Measurements from ENCODE around the gene GATAD2A. TPM values are rescaled to one million over a fixed set of nuclear protein-coding genes. Genes with fewer than 3 reads are reported as not detected.

GATAD2A gene
- total RNA-seq, 1 experiment from 2014 or later: 189 TPM

DNA sequence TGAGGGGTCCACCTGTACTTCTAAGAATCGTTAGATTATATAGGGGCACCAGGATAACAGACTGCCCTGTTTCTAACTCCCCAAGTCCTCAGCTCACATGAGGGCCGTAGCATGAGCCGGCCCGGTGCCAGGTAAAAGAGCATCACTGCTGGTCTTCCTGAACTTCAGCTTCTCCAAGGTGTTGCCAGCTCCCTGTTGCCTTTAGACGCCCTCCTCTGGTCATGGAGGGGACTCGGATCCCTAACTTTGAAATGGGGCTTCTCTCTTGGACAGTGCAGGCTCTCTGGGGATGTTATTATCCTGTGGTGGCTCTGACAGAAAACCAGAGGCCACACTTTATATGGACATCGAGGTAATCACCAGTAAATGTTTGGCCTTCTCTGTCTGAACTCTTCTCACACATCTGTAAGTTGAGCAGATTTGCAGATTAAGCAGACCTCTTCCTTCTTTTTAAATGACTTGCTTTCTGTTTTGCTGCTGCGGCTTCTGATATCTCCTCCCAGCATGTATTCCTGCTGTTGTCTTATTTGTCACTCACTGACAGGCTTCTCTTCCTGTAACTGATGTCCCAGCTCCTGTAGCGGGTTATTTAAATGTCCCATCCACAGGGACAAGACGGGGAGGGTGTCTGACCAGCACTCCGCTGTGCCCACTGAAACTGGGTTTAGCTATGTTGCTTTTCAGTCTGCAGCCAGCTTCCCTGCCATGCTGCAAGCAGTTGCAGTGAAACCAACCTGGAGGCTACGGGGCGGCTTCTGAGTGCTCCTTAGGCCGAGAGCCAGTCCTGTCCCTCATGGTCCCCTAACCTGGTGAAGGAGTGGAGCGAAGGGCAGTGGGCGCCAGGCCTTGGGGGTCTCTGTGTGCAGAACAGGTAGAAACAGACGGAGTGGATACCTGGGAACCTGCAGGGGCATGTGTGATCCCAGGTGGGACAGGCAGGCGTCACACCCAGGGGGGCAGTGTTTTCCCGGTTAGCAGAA, 70.7 kb downstream of the GATAD2A start:
- H3K4me3 Mint-ChIP-seq: peak overlapping the region; percentile 46 to 69

More for the DNA sequence above, 70.7 kb downstream of the GATAD2A start:
- H3K27ac ChIP-seq (ENCODE audit: insufficient read length, low read depth, low read length): no peak overlapping the region
- TF ChIP-seq, protein P1, sequence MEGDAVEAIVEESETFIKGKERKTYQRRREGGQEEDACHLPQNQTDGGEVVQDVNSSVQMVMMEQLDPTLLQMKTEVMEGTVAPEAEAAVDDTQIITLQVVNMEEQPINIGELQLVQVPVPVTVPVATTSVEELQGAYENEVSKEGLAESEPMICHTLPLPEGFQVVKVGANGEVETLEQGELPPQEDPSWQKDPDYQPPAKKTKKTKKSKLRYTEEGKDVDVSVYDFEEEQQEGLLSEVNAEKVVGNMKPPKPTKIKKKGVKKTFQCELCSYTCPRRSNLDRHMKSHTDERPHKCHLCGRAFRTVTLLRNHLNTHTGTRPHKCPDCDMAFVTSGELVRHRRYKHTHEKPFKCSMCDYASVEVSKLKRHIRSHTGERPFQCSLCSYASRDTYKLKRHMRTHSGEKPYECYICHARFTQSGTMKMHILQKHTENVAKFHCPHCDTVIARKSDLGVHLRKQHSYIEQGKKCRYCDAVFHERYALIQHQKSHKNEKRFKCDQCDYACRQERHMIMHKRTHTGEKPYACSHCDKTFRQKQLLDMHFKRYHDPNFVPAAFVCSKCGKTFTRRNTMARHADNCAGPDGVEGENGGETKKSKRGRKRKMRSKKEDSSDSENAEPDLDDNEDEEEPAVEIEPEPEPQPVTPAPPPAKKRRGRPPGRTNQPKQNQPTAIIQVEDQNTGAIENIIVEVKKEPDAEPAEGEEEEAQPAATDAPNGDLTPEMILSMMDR (conservative IDR thresholded peaks at IDR 0.05): peak; percentile 64
- Mint-ChIP-seq H3K9me3 (no peaks in the 10 kb centered on the region), H3K36me3 (ENCODE audit: insufficient read depth in 1 of 3, low read depth in 3 of 3) (peaks cover 3 to 44% (median 21%) of the 10 kb centered on the region in 3 experiments; a peak in 5 of 7 replicates), H3K27ac (peak overlapping the region; percentile 66 to 91 (median 90); a peak in 6 of 7 replicates), H3K4me1 (peaks cover 51 to 56% of the 10 kb centered on the region in 2 experiments), H3K27me3 (ENCODE audit: low read depth) (no peaks in the 10 kb centered on the region; the same call in 1 of the 2 replicates)
- DNase-seq: peak; percentile 58
- H3K18ac ChIP-seq (ENCODE audit: insufficient read length, low read depth, low read length): no peak overlapping the region
- H3K4me1 ChIP-seq (ENCODE audit: insufficient read depth, low read length): peaks cover 10% of the 10 kb centered on the region
- no peaks in the 10 kb centered on the region for H3K27me3 ChIP-seq (ENCODE audit: insufficient read depth, low read length)
- peak overlapping the region; percentile 52 for H3K4me2 ChIP-seq (ENCODE audit: insufficient read depth, insufficient read length, low read length)
- H2BK15ac ChIP-seq (ENCODE audit: low read depth, low read length): no peak overlapping the region
- H4K8ac ChIP-seq (replicated peaks; ENCODE audit: insufficient read length, low read depth, low read length): no peak overlapping the region
- 0 out of 2 replicates have a peak overlapping the region, but pooled peaks have one; percentile 6 for H3K14ac ChIP-seq (ENCODE audit: insufficient read depth, low read length)
- H2BK120ac ChIP-seq (ENCODE audit: low read depth, low read length, poor library complexity, severe bottlenecking): no peak overlapping the region
- no peak overlapping the region for H2BK5ac ChIP-seq (ENCODE audit: insufficient read length, low read length)
- no peak overlapping the region for H2BK20ac ChIP-seq (ENCODE audit: low read depth, low read length, poor library complexity, severe bottlenecking)
- no peak overlapping the region for H3K56ac ChIP-seq (ENCODE audit: insufficient read length, low read depth, low read length)
- no peaks in the 10 kb centered on the region for H3K23me2 ChIP-seq (ENCODE audit: insufficient read length, low read depth, low read length, poor library complexity, severe bottlenecking)
- H3T11ph ChIP-seq (ENCODE audit: low read length): no peak overlapping the region
- no peak overlapping the region for H2AK5ac ChIP-seq (ENCODE audit: insufficient read length, low read length)
- no peak overlapping the region for H2BK12ac ChIP-seq (ENCODE audit: insufficient read length, low read depth, low read length)
- peaks cover 30% of the 10 kb centered on the region; the same call in 1 of the 2 replicates for H3K79me2 ChIP-seq (ENCODE audit: insufficient read depth, low read length)
- H4K5ac ChIP-seq (ENCODE audit: insufficient read length, low read depth, low read length): no peak overlapping the region
- H2AFZ ChIP-seq (ENCODE audit: low read length): no peak overlapping the region
- H3K9ac ChIP-seq (ENCODE audit: extremely low read depth, insufficient read length, low read length): no peak overlapping the region
- peaks cover 11% of the 10 kb centered on the region for H3K79me1 ChIP-seq (ENCODE audit: insufficient read depth, low read depth, low read length, poor library complexity, severe bottlenecking)
- no peak overlapping the region for H3K4ac ChIP-seq (ENCODE audit: low read depth, low read length)
- H4K91ac ChIP-seq (ENCODE audit: insufficient read length, low read depth, low read length): no peak overlapping the region
- peaks cover 3% of the 10 kb centered on the region for H4K20me1 ChIP-seq (ENCODE audit: control insufficient read depth, insufficient read depth, insufficient read length)
- no peaks in the 10 kb centered on the region for H3K9me3 ChIP-seq (ENCODE audit: control insufficient read depth, low read depth, low read length)
- no CpG with 5 or more reads among the region's 19 CpGs for WGBS (ENCODE audit: extremely low coverage, insufficient read length, low lambda C conversion rate)
- H3K23ac ChIP-seq (ENCODE audit: insufficient read length, low read depth, low read length): no peak overlapping the region
